ENCODE results near the gene MAMDC2. TPM values are rescaled to one million over a fixed set of nuclear protein-coding genes. Genes with fewer than 3 reads are reported as not detected.

MAMDC2 gene
- total RNA-seq, 2 donors from 2014 or later, result 28.8 to 32.5 TPM

DNA sequence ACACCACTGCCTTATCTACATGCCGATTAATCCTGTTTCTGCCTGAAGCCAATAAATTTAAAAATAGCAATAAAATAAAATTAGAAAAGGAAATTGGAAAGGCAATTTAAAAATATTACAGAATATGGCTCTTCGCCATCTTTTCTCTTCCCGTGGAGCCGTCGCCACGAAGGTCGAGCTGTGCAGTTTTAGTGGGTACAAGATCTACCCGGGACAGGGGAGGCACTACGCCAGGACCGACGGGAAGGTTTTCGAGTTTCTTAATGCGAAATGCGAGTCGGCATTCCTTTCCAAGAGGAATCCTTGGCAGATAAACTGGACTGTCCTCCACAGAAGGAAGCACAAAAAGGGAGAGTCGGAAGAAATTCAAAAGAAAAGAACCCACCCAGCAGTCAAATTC is 173.4 kb downstream of the MAMDC2 start:
- H3K4me1 ChIP-seq, result no peaks in the 10 kb centered on the region
- H3K27ac ChIP-seq, result no peak overlapping the region
- TF ChIP-seq, protein P1, sequence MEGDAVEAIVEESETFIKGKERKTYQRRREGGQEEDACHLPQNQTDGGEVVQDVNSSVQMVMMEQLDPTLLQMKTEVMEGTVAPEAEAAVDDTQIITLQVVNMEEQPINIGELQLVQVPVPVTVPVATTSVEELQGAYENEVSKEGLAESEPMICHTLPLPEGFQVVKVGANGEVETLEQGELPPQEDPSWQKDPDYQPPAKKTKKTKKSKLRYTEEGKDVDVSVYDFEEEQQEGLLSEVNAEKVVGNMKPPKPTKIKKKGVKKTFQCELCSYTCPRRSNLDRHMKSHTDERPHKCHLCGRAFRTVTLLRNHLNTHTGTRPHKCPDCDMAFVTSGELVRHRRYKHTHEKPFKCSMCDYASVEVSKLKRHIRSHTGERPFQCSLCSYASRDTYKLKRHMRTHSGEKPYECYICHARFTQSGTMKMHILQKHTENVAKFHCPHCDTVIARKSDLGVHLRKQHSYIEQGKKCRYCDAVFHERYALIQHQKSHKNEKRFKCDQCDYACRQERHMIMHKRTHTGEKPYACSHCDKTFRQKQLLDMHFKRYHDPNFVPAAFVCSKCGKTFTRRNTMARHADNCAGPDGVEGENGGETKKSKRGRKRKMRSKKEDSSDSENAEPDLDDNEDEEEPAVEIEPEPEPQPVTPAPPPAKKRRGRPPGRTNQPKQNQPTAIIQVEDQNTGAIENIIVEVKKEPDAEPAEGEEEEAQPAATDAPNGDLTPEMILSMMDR (IDR thresholded peaks at IDR 0.05), result no peak
- H3K27me3 ChIP-seq, result no peaks in the 10 kb centered on the region
- H3K4me3 ChIP-seq, result no peak overlapping the region
- no peak for DNase-seq (ENCODE audit: low spot score)
- H3K36me3 ChIP-seq, result peaks cover 10% of the 10 kb centered on the region
- peaks cover 2 to 12% of the 10 kb centered on the region in 2 donors for H3K9me3 ChIP-seq

- no peak for DNase-seq (ENCODE audit: low spot score)
- H3K4me3 ChIP-seq, result no peak overlapping the region
- peaks cover 10% of the 10 kb centered on the region for H3K36me3 ChIP-seq
- no peaks in the 10 kb centered on the region for H3K4me1 ChIP-seq
- H3K9me3 ChIP-seq, result no peaks in the 10 kb centered on the region
- TF ChIP-seq, protein P1 (IDR thresholded peaks at IDR 0.05), result no peak
- no peaks in the 10 kb centered on the region for H3K27me3 ChIP-seq
- no peak overlapping the region for H3K27ac ChIP-seq
Observed at GRCh38 chr9:70218767-70219166, 175.1 kb downstream of the MAMDC2 start.

- Histone ChIP-seq H3K27me3 (no peaks in the 10 kb centered on the region), H3K4me3 (no peak overlapping the region), H3K4me1 (no peaks in the 10 kb centered on the region), H3K36me3 (peaks cover 10% of the 10 kb centered on the region), H3K9me3 (no peaks in the 10 kb centered on the region), H3K27ac (no peak overlapping the region)
- TF ChIP-seq, protein P1 (IDR thresholded peaks at IDR 0.05), result no peak
- DNase-seq (ENCODE audit: low spot score), result no peak
Observed at GRCh38 chr9:70220216-70220615, 176.6 kb downstream of the MAMDC2 start.

DNA sequence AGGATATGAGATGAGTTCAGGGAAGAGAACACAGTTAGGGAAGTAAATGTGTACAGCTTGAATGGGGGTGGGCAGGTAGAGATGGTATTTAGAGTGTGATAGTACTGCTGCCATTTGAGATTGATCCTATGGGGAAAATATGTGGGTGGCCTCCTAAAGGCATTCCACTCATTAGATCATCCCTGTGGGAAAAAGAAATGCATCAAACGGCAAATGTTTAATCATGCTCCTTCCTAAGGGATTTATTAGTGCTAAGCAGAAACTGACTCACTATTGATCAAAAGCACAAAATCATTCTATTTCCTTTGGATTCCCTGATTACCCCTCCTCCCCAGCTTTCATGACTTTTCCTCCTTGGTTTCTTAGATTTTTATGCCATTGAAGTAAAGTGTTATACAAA is 178.7 kb downstream of the MAMDC2 start:
- Histone ChIP-seq H3K27me3 (no peaks in the 10 kb centered on the region), H3K4me1 (no peaks in the 10 kb centered on the region), H3K9me3 (no peaks in the 10 kb centered on the region), H3K27ac (no peak overlapping the region), H3K36me3 (peaks cover 10% of the 10 kb centered on the region), H3K4me3 (no peak overlapping the region)
- DNase-seq (ENCODE audit: low spot score), result no peak
- TF ChIP-seq, protein P1 (IDR thresholded peaks at IDR 0.05), result no peak

GRCh38 chr9:70228118-70228517 is 184.5 kb downstream of the MAMDC2 start:
- TF ChIP-seq, protein P1 (IDR thresholded peaks at IDR 0.05), result no peak
- Histone ChIP-seq H3K36me3 (no peaks in the 10 kb centered on the region), H3K4me1 (peaks cover 0 to 18% of the 10 kb centered on the region in 2 donors), H3K4me3 (no peak overlapping the region), H3K27me3 (no peaks in the 10 kb centered on the region), H3K9me3 (no peaks in the 10 kb centered on the region), H3K27ac (peak overlapping the region; percentile 53 to 58)
- DNase-seq (ENCODE audit: low spot score), result no peak

DNA sequence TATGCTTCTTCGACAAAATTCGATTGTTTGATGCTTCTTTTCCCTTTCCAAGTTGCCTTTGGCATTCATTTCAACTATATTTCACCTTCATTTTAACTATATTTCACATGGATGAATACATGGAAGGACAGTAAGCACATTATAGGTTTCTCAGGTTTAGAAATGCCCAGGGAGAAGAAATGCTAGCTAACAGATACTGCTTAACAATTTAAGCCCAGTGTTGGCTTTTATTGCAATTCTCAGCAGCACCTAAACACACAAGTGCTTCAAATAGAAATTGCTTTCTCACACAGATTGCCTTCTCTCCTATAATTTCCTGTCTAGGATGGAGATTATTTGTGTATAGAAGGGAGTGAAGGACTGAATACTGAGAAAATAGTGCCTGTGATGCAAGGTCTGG is 185.0 kb downstream of the MAMDC2 start:
- H3K27ac ChIP-seq, result peak overlapping the region; percentile 53 to 58
- peaks cover 0 to 18% of the 10 kb centered on the region in 2 donors for H3K4me1 ChIP-seq
- H3K36me3 ChIP-seq, result no peaks in the 10 kb centered on the region
- no peak for DNase-seq (ENCODE audit: low spot score)
- H3K4me3 ChIP-seq, result no peak overlapping the region
- TF ChIP-seq, protein P1 (IDR thresholded peaks at IDR 0.05), result no peak
- no peaks in the 10 kb centered on the region for H3K9me3 ChIP-seq
- no peaks in the 10 kb centered on the region for H3K27me3 ChIP-seq
